ENCODE results near the gene ATF4. TPM values are rescaled to one million over a fixed set of nuclear protein-coding genes. Genes with fewer than 3 reads are reported as not detected.
A peak's percentile ranks its signal among the peaks of the same experiment; 100 is the strongest.

ATF4 gene
- total RNA-seq, 1 donor from 2014 or later, result 193 TPM

- Histone ChIP-seq H3K4me1 (peaks cover 89% of the 10 kb centered on the region), H3K4me3 (no peak overlapping the region)
Measured at GRCh38 chr22:39500101-39500500, 20.3 kb upstream of the ATF4 start.

GRCh38 chr22:39501644-39502108 is 18.7 kb upstream of the ATF4 start:
- H3K4me1 ChIP-seq, result peaks cover 97% of the 10 kb centered on the region

More at GRCh38 chr22:39500101-39500500, 20.3 kb upstream of the ATF4 start:
- H3K27me3 ChIP-seq (ENCODE audit: low read depth), result no peaks in the 10 kb centered on the region
- no peak for TF ChIP-seq CTCF (IDR thresholded peaks at IDR 0.05; ENCODE audit: borderline replicate concordance)
- DNase-seq, result no peak
- H3K27ac ChIP-seq (replicated peaks), result peak overlapping the region; percentile 94
- no peaks in the 10 kb centered on the region for H3K9me3 ChIP-seq (replicated peaks)
- H3K36me3 ChIP-seq, result peaks cover 10% of the 10 kb centered on the region
- intact Hi-C loops (cut with micrococcal nuclease), result no loop called here

GRCh38 chr22:39502109-39502788 is 18.1 kb upstream of the ATF4 start, which contains the start of gene MIEF1:
TSS of gene MIEF1 (plus strand) at chr22:39502290. CDS start at chr22:39511295, 9,005 bp downstream.
- Histone ChIP-seq H3K27ac (replicated peaks) (peak within 1 kb of the TSS; percentile 94), H3K4me1 (peaks cover 92% of the 10 kb centered on the region), H3K36me3 (peaks cover 32% of the 10 kb centered on the region), H3K9me3 (replicated peaks) (no peaks in the 10 kb centered on the region), H3K4me3 (peak within 1 kb of the TSS; percentile 97), H3K27me3 (ENCODE audit: low read depth) (no peaks in the 10 kb centered on the region)
- DNase-seq, result peak; percentile 99
- no peak for TF ChIP-seq CTCF (IDR thresholded peaks at IDR 0.05; ENCODE audit: borderline replicate concordance)
- intact Hi-C loops (cut with micrococcal nuclease), result no loop called here

More at GRCh38 chr22:39501644-39502108, 18.7 kb upstream of the ATF4 start:
- Histone ChIP-seq H3K27me3 (ENCODE audit: low read depth) (no peaks in the 10 kb centered on the region), H3K9me3 (replicated peaks) (no peaks in the 10 kb centered on the region), H3K36me3 (peaks cover 26% of the 10 kb centered on the region), H3K27ac (replicated peaks) (peak overlapping the region; percentile 94), H3K4me3 (peak overlapping the region; percentile 97)
- TF ChIP-seq CTCF (IDR thresholded peaks at IDR 0.05; ENCODE audit: borderline replicate concordance), result no peak
- no peak for DNase-seq
- intact Hi-C loops (cut with micrococcal nuclease), result no loop called here

- Histone ChIP-seq H3K4me3 (peak overlapping the region; percentile 97), H3K36me3 (peaks cover 38% of the 10 kb centered on the region), H3K4me1 (peaks cover 86% of the 10 kb centered on the region), H3K9me3 (replicated peaks) (no peaks in the 10 kb centered on the region), H3K27ac (replicated peaks) (peak overlapping the region; percentile 94), H3K27me3 (ENCODE audit: low read depth) (no peaks in the 10 kb centered on the region)
- no peak for DNase-seq
- TF ChIP-seq CTCF (IDR thresholded peaks at IDR 0.05; ENCODE audit: borderline replicate concordance), result no peak
- intact Hi-C loops (cut with micrococcal nuclease), result no loop called here
Measured at GRCh38 chr22:39502789-39503409, 17.5 kb upstream of the ATF4 start.

- intact Hi-C loops (cut with micrococcal nuclease), result no loop called here
Measured at GRCh38 chr22:39503630-39504029, 16.7 kb upstream of the ATF4 start.

More at GRCh38 chr22:39503630-39504029, 16.7 kb upstream of the ATF4 start:
- Histone ChIP-seq H3K9me3 (replicated peaks) (no peaks in the 10 kb centered on the region), H3K4me1 (peaks cover 79% of the 10 kb centered on the region), H3K27me3 (ENCODE audit: low read depth) (no peaks in the 10 kb centered on the region), H3K36me3 (peaks cover 40% of the 10 kb centered on the region), H3K27ac (replicated peaks) (no peak overlapping the region), H3K4me3 (peak overlapping the region; percentile 97)
- no peak for TF ChIP-seq CTCF (IDR thresholded peaks at IDR 0.05; ENCODE audit: borderline replicate concordance)
- no peak for DNase-seq

All from left ventricle myocardium inferior (tissue), 1 donor.